ENCODE data around the gene IL24. TPM values are rescaled to one million over a fixed set of nuclear protein-coding genes. Genes with fewer than 3 reads are reported as not detected.

IL24 gene
- total RNA-seq, 1 donor from 2014 or later, result not detected

DNA sequence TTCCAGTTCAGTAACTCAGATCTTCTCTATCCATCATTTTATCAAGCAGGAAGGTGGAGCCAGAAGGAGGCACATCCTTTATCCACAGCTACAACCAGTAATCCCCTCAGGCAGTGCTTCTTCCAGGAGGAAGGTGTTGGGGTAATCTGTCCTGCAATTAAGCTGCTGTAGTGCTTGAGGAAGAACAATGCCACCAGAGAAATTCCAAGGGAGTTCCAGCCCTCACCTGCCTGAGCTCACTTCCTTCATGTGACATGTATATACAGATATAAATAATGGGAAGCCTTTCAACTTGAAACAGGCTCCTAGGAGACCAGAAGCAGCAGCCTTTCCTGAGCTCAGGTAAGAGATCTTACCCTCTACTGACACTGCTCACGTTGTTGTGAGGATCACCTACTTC, 34.0 kb upstream of the IL24 start:
- no peak for DNase-seq (ENCODE audit: extremely low spot score, unreplicated experiment)
- H3K9me3 Mint-ChIP-seq (ENCODE audit: unreplicated experiment), result no peaks in the 10 kb centered on the region
- TF ChIP-seq, protein P1, sequence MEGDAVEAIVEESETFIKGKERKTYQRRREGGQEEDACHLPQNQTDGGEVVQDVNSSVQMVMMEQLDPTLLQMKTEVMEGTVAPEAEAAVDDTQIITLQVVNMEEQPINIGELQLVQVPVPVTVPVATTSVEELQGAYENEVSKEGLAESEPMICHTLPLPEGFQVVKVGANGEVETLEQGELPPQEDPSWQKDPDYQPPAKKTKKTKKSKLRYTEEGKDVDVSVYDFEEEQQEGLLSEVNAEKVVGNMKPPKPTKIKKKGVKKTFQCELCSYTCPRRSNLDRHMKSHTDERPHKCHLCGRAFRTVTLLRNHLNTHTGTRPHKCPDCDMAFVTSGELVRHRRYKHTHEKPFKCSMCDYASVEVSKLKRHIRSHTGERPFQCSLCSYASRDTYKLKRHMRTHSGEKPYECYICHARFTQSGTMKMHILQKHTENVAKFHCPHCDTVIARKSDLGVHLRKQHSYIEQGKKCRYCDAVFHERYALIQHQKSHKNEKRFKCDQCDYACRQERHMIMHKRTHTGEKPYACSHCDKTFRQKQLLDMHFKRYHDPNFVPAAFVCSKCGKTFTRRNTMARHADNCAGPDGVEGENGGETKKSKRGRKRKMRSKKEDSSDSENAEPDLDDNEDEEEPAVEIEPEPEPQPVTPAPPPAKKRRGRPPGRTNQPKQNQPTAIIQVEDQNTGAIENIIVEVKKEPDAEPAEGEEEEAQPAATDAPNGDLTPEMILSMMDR (IDR thresholded peaks at IDR 0.05), result no peak
- H3K4me3 Mint-ChIP-seq (ENCODE audit: unreplicated experiment), result no peak overlapping the region
- no peaks in the 10 kb centered on the region for H3K36me3 Mint-ChIP-seq (ENCODE audit: unreplicated experiment)
- peaks cover 44% of the 10 kb centered on the region for H3K27me3 Mint-ChIP-seq (ENCODE audit: unreplicated experiment)
- H3K27ac Mint-ChIP-seq (ENCODE audit: unreplicated experiment), result no peak overlapping the region
- no peaks in the 10 kb centered on the region for H3K4me1 Mint-ChIP-seq (ENCODE audit: unreplicated experiment)

DNA sequence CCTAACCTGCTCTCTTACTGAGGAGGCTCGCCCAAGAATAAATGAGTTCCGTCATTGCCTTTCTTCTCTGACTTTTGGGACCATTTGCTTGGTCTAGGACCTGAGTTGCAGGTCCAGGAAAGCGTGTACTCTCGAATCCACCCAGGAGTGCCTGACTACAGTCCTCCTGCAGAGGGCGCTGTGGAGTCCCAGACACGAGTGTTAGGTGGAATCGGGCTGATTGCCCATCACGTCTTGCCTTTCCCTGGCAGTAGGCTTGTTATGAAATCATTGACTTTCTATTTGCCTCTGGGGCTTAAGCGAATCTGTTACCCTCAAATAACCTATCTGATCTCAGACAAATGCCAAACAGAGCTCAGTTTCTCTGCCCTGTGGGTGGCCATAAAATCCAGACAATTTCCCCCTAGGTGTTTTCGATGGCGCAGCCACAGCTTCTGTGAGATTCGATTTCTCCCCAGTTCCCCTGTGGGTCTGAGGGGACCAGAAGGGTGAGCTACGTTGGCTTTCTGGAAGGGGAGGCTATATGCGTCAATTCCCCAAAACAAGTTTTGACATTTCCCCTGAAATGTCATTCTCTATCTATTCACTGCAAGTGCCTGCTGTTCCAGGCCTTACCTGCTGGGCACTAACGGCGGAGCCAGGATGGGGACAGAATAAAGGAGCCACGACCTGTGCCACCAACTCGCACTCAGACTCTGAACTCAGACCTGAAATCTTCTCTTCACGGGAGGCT, 32.1 kb upstream of the IL24 start, which contains the start of gene IL20:
Gene IL20, plus strand, starts transcription at position 685 of the 733 bp plus-strand sequence. CDS start 230 bp downstream, outside the sequence.
- no peaks in the 10 kb centered on the region for H3K36me3 Mint-ChIP-seq (ENCODE audit: unreplicated experiment)
- no peaks in the 10 kb centered on the region for H3K4me1 Mint-ChIP-seq (ENCODE audit: unreplicated experiment)
- peak; percentile 84 for DNase-seq (ENCODE audit: extremely low spot score, unreplicated experiment)
- no peaks in the 10 kb centered on the region for H3K9me3 Mint-ChIP-seq (ENCODE audit: unreplicated experiment)
- H3K27ac Mint-ChIP-seq (ENCODE audit: unreplicated experiment), result no peak within 1 kb of the TSS
- H3K27me3 Mint-ChIP-seq (ENCODE audit: unreplicated experiment), result peaks cover 46% of the 10 kb centered on the region
- H3K4me3 Mint-ChIP-seq (ENCODE audit: unreplicated experiment), result no peak within 1 kb of the TSS
- TF ChIP-seq, protein P1 (IDR thresholded peaks at IDR 0.05), result peak; percentile 60

DNA sequence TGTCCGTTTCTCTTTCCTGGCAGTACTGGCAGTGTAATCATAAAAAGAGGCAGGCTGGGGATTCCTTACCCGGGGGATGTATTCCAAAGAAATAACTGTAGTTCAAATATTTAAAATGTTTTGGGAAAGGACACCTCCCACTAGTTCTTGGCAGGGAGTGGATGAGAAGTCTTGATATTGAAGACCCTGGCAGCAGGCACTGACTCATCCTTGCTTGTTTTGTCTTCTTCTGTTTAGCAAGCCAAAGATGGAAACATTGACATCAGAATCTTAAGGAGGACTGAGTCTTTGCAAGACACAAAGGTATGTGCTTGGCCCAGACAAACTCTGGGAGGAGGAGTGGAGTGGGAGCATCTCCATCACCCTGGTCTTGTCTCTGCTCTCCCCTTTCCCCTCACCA, 31.2 kb upstream of the IL24 start:
- TF ChIP-seq, protein P1 (IDR thresholded peaks at IDR 0.05), result no peak
- H3K9me3 Mint-ChIP-seq (ENCODE audit: unreplicated experiment), result no peaks in the 10 kb centered on the region
- H3K4me1 Mint-ChIP-seq (ENCODE audit: unreplicated experiment), result no peaks in the 10 kb centered on the region
- DNase-seq (ENCODE audit: extremely low spot score, unreplicated experiment), result no peak
- peaks cover 39% of the 10 kb centered on the region for H3K27me3 Mint-ChIP-seq (ENCODE audit: unreplicated experiment)
- no peak overlapping the region for H3K4me3 Mint-ChIP-seq (ENCODE audit: unreplicated experiment)
- no peaks in the 10 kb centered on the region for H3K36me3 Mint-ChIP-seq (ENCODE audit: unreplicated experiment)
- no peak overlapping the region for H3K27ac Mint-ChIP-seq (ENCODE audit: unreplicated experiment)

DNA sequence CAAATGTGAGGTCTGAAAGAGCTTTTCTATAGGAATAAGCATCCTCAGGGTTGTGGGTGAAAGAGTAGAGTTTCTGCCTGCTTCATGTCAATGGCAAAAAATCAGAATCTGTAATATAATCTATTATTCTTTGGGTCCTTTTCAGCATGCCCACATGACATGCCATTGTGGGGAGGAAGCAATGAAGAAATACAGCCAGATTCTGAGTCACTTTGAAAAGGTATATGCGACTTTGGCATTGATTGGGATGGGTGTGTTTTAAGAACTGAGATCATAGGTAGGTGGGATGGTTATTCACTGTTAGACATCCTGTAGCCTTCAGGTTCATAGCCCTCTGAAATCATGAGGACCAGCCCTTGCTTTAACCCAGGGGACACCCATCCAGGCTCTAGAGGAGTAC, 30.0 kb upstream of the IL24 start:
- no peak for DNase-seq (ENCODE audit: extremely low spot score, unreplicated experiment)
- H3K4me3 Mint-ChIP-seq (ENCODE audit: unreplicated experiment), result no peak overlapping the region
- H3K27ac Mint-ChIP-seq (ENCODE audit: unreplicated experiment), result no peak overlapping the region
- no peaks in the 10 kb centered on the region for H3K9me3 Mint-ChIP-seq (ENCODE audit: unreplicated experiment)
- peaks cover 32% of the 10 kb centered on the region for H3K27me3 Mint-ChIP-seq (ENCODE audit: unreplicated experiment)
- H3K36me3 Mint-ChIP-seq (ENCODE audit: unreplicated experiment), result no peaks in the 10 kb centered on the region
- TF ChIP-seq, protein P1 (IDR thresholded peaks at IDR 0.05), result no peak
- no peaks in the 10 kb centered on the region for H3K4me1 Mint-ChIP-seq (ENCODE audit: unreplicated experiment)

DNA sequence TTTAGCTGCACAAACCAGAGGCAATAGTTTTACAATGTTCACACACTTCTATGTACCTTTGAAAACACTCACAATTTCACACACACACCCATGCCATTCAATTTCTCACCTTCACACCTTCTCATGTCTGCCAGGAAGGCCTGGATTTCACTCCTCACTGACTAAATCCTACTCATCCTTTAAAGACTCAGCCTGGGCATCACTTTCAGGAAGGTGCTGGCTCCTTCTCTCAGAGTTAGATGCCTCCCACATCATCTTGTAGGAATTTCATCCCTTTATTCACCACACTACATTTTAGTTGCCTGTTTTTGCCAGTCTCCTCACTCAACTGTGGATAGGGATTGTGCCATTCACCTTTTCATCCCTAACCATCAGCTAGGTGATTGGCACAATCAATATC, 29.5 kb upstream of the IL24 start:
- Mint-ChIP-seq H3K36me3 (ENCODE audit: unreplicated experiment) (no peaks in the 10 kb centered on the region), H3K27me3 (ENCODE audit: unreplicated experiment) (peaks cover 28% of the 10 kb centered on the region), H3K4me1 (ENCODE audit: unreplicated experiment) (no peaks in the 10 kb centered on the region), H3K27ac (ENCODE audit: unreplicated experiment) (no peak overlapping the region), H3K9me3 (ENCODE audit: unreplicated experiment) (no peaks in the 10 kb centered on the region), H3K4me3 (ENCODE audit: unreplicated experiment) (no peak overlapping the region)
- TF ChIP-seq, protein P1 (IDR thresholded peaks at IDR 0.05), result no peak
- no peak for DNase-seq (ENCODE audit: extremely low spot score, unreplicated experiment)
